ENCODE measurements around the gene AGXT.

AGXT gene
- 0 to 0.07 (median 0) reads per million in 9 experiments for total RNA-seq

DNA sequence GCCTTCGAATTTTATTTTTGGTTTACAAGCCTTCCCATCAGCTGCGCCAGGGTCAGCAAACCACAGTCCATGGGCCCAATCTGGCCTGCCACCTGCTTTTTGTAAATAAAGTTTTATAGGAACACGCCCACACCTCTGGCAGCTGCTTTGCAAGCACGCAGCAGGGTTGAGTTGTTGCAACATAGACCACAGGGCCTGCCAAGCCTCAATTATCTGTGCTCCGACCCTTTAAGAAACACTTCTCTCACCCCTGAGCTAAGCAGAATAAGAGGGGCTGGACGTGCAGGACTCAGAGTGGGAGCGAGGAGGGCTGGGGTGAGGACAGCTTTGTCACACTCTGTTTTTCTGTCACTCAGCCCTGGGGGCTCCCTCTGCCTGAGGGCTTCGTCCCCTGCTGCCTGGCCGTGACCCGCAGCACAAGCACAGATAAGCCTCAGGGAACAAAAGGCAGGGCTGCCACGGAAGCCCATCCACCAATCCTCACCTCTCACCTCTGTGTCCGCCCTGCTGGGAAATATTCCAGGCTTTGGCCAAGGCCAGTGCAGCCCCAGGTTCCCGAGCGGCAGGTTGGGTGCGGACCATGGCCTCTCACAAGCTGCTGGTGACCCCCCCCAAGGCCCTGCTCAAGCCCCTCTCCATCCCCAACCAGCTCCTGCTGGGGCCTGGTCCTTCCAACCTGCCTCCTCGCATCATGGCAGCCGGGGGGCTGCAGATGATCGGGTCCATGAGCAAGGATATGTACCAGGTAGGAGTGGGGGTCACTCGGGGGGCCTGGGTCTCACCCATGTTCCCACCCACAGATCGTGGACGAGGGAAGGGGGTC is at the start of gene AGXT:
TSS of gene AGXT (plus strand) at position 539 of the 823 bp plus-strand sequence. CDS start at position 581, 42 bp downstream.
- Mint-ChIP-seq H3K36me3 (ENCODE audit: insufficient read depth) (no peaks in the 10 kb centered on the region), H3K27me3 (peaks cover 14 to 72% of the 10 kb centered on the region in 2 donors), H3K27ac (no peak within 1 kb of the TSS), H3K4me1 (ENCODE audit: low read depth in 2 of 2) (no peaks in the 10 kb centered on the region), H3K4me3 (no peak within 1 kb of the TSS), H3K9me3 (no peaks in the 10 kb centered on the region)
- ATAC-seq (replicated peaks) (no peak), DNase-seq (no peak)

DNA sequence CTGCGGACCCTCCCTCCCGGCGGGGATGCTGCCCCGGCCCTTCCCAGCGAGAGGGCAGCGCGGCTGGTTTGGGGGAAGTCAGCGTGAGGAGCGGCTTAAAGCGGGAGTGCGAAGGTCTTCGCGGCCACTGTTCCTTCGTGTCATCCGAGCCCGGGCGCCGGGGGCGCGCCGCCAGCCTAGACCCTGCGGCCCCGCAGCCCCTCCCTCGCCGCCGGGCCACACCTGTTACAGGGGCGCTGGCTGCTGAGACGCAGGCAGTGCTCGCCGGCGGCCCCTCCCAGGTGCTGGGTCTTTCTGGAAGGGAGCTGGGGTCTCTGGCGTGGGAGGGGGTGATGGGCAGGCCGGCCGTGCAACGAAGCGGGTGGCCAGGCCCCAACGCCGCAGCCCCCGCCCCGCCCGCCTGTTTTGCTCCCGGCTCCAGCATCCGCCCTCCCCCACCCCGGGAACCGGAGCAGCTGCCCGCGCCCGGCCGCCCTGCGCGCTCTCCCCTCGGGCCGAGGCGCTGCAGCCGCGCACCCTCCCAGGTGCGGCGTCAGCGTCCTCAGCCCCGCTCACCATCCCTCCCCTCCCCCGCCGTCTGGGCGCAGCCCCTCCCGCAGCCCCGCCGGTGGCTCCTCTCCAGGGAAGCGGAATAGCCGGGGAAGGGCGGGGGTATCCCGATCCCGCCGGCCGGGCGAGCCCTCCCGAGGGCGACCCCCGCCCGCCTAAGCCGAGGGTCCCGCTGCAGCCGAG is 49.3 kb upstream of the AGXT start:
- Mint-ChIP-seq H3K4me1 (ENCODE audit: low read depth in 2 of 2) (peaks cover 0 to 9% of the 10 kb centered on the region in 2 donors), H3K4me3 (no peak overlapping the region), H3K27me3 (peaks cover 54 to 68% of the 10 kb centered on the region in 2 donors), H3K9me3 (peaks cover 0 to 1% of the 10 kb centered on the region in 2 donors), H3K27ac (no peak overlapping the region), H3K36me3 (ENCODE audit: insufficient read depth) (no peaks in the 10 kb centered on the region)
- ATAC-seq (replicated peaks) (no peak), DNase-seq (no peak)

DNA sequence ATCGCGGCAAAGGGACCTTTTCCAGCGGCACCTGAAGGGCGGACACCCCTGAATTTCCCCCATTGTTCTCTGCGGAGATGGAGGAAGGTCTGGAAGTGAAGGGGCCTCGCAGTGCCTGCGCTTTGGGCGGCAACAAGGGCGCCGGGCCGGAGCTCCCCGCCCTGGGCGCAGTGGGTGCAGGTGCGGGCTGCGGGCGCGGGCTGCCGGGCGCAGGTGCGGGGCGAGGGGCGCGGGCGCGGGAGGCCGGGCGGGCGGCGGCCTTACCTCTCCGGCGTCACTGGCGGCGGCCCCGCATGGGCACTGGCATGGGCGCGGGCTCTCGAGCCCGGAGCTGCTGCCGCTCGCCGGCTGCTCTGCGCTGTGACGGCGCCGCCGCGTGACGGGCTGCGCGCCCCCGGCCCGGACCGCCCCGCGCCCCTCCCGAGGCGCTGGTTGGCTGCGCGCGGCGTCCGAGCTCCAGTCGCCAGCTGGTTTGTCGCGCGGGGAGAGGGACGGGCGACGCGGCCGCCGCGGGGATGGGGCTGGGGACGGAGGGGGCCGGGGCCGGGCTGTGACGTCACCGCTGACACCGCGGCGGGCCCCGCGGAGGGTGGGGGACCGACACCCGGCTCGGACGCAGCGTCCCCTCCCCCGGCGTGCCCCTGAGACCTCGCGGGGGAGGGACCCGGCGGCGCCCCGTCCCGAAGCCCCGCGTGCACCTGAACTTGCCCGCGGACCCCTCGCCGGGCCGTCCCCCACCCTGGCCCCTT is 48.6 kb upstream of the AGXT start, which contains the start of gene KIF1A:
TSS of gene KIF1A (minus strand) at position 362 of the 749 bp plus-strand sequence. CDS start 22,467 bp downstream, outside the sequence.
- ATAC-seq (replicated peaks) (peak; percentile 32), DNase-seq (no peak)
- Mint-ChIP-seq H3K27me3 (peaks cover 61 to 71% of the 10 kb centered on the region in 2 donors), H3K36me3 (ENCODE audit: insufficient read depth) (no peaks in the 10 kb centered on the region), H3K4me1 (ENCODE audit: low read depth in 2 of 2) (peaks cover 0 to 9% of the 10 kb centered on the region in 2 donors), H3K4me3 (peak within 1 kb of the TSS; percentile 63 to 67), H3K27ac (no peak within 1 kb of the TSS), H3K9me3 (no peaks in the 10 kb centered on the region)

DNA sequence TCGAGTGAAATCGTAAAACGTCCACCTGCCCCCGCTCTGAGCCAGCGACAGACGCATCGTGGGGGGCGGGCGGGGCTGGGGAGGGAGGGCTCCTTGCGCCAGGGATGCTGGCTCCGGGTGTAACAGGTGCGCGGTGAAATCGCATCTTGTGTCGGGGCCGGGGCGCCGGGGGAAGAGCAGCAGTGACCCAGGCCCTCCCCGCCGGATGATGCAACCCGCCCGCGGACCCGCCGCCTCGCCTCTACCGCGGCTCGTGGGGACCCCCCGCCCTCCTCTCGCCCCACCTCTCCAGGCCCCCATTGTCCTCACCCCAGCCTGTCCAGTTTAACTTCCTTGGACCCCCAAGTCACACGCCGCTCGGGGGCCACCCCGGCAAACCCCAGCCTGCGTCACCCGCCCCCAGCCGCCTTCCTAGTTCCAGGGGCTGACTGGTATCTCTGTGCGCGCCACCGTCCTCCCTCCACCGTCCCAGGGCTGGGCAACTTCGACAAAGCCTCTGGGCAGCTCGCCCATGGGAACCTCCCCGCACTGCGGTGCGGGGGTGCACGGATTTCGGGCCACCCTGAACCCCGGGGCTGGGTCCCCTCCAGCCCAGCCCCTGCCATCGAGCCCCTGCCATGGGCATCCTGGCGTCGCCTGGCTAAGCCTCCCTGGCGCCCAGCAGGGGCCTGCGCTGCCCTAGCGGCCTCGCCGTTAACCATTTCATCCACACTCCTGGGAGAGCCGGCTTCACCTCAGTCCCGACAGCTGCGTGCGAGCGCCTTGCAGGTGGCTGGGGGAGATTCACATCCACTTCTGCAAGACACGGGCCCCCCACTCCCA is 47.8 kb upstream of the AGXT start:
- Mint-ChIP-seq H3K27ac (no peak overlapping the region), H3K4me3 (peak overlapping the region; percentile 63 to 67), H3K27me3 (peaks cover 63 to 71% of the 10 kb centered on the region in 2 donors), H3K4me1 (ENCODE audit: low read depth in 2 of 2) (peaks cover 0 to 9% of the 10 kb centered on the region in 2 donors), H3K36me3 (ENCODE audit: insufficient read depth) (no peaks in the 10 kb centered on the region), H3K9me3 (no peaks in the 10 kb centered on the region)
- ATAC-seq (replicated peaks) (peak; percentile 51), DNase-seq (no peak)

DNA sequence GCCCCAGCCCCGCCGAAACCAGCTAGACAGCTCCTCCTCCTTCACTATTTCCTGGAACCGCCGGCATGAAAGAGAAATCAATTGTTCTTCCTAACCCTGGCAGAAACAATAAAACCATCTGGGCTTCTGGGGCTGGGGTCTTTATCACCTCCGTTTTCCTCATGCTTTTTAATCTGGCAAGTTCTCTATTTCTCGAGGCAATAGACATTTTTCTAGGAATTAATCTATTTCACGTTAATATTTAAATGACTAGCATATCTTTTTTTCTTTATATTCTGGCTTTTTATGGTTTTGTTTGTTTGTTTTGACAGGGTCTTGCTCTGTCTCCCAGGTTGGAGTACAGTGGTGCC is 47.2 kb upstream of the AGXT start:
- Mint-ChIP-seq H3K27ac (no peak overlapping the region), H3K4me1 (ENCODE audit: low read depth in 2 of 2) (peaks cover 0 to 9% of the 10 kb centered on the region in 2 donors), H3K36me3 (ENCODE audit: insufficient read depth) (no peaks in the 10 kb centered on the region), H3K9me3 (no peaks in the 10 kb centered on the region), H3K4me3 (peak overlapping the region; percentile 63 to 67), H3K27me3 (peaks cover 63 to 71% of the 10 kb centered on the region in 2 donors)
- ATAC-seq (replicated peaks): no peak
- DNase-seq: no peak

DNA sequence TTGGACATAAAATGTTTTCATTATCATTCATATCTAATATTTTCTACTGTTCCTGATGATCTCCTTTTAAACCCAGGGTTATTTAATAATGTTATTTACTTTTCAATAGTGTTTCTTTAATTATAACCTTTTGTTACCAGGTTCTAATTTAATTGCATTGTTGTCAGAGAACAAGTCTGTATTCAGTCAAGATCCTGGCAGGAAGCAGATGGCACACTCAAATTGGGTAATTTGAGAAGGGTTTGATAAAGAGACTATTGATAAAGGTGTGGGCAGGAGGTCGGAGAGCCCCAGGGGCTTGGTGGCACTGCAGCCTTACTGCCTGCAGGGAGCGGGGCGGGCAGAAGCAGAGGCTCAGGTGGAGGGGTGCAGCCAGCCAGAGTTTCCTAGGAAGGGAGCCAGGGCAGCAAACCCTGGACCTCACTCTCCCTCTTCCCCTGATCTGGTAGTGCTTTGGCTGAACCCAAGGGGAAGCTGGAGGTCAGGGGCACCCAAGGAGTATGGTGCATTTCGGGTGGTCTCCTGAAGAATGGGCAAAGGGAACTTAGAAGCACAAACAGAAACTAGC is 46.3 kb upstream of the AGXT start:
- no peak overlapping the region for H3K27ac Mint-ChIP-seq
- H3K4me3 Mint-ChIP-seq: no peak overlapping the region
- no peaks in the 10 kb centered on the region for H3K36me3 Mint-ChIP-seq (ENCODE audit: insufficient read depth)
- H3K4me1 Mint-ChIP-seq (ENCODE audit: low read depth in 2 of 2): peaks cover 0 to 9% of the 10 kb centered on the region in 2 donors
- H3K27me3 Mint-ChIP-seq: peaks cover 70 to 79% of the 10 kb centered on the region in 2 donors
- ATAC-seq (replicated peaks) (no peak), DNase-seq (no peak)
- H3K9me3 Mint-ChIP-seq: no peaks in the 10 kb centered on the region

DNA sequence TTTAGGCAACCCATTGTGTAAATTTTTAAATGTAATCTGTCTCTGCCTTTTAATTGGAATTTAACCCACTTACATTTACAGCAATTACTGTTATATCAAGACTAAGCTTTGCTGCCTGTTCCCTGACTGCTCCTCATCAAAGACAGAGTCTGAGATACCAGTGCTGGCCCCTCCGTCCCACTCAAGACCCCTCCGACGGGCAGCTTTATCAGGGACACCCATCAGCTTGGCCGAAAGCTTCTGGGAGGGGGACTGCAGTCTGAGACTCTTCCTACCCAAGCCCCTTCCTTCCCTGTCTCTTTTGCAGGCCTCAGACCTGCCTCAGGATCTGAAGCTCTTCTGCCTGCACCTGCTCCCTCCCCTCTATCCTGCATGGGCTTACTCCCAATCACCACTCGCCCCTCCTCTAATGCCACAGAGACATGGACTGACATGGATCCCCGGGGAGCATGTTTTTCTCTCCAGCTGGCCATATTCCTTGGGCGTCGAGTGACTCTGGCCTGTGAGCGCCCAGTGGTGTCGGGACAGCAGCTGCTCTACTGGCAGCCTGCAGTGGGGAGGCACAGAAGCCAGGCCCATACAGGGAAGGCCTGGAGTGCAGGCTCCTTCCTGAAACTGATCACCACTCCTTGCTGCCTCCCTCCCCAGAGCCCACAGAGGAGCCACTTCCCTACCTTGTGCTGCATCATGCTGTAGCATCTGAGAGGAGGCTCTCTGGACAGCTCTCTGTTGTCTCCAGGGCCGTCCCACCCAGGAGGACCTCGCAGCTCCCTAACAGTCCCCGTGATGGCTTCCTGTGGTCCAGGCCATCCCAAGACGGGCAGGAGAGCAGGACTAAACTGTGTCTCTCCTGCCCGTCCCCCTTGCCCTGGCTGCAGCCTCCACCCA is 44.9 kb upstream of the AGXT start:
- Mint-ChIP-seq H3K27me3 (peaks cover 72 to 81% of the 10 kb centered on the region in 2 donors), H3K27ac (no peak overlapping the region)

DNA sequence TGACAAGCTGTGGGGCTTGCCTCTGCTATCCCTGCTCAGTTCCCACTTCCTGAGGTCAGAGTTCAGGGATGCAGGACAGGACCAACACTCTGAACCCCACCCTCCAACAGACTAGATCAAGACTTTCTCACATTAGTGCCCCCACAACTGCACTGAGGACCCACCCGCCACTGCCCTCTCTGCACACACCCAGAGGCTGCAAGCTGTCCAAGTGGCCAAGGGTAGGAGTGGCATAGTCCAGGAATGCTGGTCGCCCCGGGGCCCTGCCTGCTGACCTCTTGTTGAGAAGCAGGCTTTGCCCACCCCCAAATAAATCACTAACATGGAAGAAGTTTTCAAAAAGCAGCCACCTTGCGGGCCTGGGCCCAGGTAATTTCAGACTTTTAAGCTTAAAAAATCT is 43.1 kb upstream of the AGXT start:
- H3K9me3 Mint-ChIP-seq: no peaks in the 10 kb centered on the region
- no peak overlapping the region for H3K27ac Mint-ChIP-seq
- H3K4me1 Mint-ChIP-seq (ENCODE audit: low read depth in 2 of 2): peaks cover 0 to 4% of the 10 kb centered on the region in 2 donors
- ATAC-seq (replicated peaks) (no peak), DNase-seq (no peak)
- peaks cover 81 to 88% of the 10 kb centered on the region in 2 donors for H3K27me3 Mint-ChIP-seq
- H3K36me3 Mint-ChIP-seq (ENCODE audit: insufficient read depth): peaks cover 4% of the 10 kb centered on the region
- no peak overlapping the region for H3K4me3 Mint-ChIP-seq

More for the DNA sequence above, 44.9 kb upstream of the AGXT start:
- peaks cover 0 to 4% of the 10 kb centered on the region in 2 donors for H3K4me1 Mint-ChIP-seq (ENCODE audit: low read depth in 2 of 2)
- no peak overlapping the region for H3K4me3 Mint-ChIP-seq
- DNase-seq (no peak), ATAC-seq (replicated peaks) (no peak)
- H3K36me3 Mint-ChIP-seq (ENCODE audit: insufficient read depth): no peaks in the 10 kb centered on the region
- H3K9me3 Mint-ChIP-seq: no peaks in the 10 kb centered on the region

DNA sequence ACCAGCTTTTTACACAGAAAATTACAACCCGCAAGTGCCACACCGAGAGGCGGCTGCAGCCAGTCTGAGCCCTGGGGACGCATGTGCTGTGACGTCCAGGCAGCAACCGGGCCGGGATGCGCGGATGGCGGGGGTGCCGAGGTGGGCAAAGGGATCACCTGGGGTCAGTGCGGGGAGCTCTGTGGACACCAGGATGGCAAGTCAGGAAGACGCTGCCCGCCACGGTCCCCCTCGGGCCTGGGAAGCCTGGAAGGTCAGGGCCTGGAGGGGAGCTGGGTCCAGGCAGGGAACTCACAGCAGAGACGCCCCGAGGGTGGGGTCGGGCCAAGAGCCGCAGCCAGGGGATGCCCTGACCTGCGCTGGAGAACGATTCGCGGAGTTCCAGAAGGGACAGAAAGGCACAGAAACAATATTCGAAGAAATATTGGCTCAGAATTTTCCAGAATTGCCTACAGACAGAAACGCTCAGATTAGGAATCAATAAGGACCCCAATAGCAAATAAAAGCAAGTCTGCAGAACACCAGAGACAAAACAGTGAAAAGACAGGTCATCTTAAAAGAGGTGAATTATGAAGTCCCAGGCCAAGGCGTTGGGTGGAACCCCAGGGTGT is 36.9 kb upstream of the AGXT start:
- ATAC-seq (replicated peaks) (no peak), DNase-seq (no peak)
- peaks cover 24 to 39% of the 10 kb centered on the region in 2 donors for H3K27me3 Mint-ChIP-seq
- H3K4me1 Mint-ChIP-seq (ENCODE audit: low read depth in 2 of 2): peaks cover 0 to 7% of the 10 kb centered on the region in 2 donors
- H3K4me3 Mint-ChIP-seq: peak overlapping the region; percentile 29 to 62
- no peaks in the 10 kb centered on the region for H3K9me3 Mint-ChIP-seq
- no peak overlapping the region for H3K27ac Mint-ChIP-seq
- H3K36me3 Mint-ChIP-seq (ENCODE audit: insufficient read depth): peaks cover 14% of the 10 kb centered on the region

DNA sequence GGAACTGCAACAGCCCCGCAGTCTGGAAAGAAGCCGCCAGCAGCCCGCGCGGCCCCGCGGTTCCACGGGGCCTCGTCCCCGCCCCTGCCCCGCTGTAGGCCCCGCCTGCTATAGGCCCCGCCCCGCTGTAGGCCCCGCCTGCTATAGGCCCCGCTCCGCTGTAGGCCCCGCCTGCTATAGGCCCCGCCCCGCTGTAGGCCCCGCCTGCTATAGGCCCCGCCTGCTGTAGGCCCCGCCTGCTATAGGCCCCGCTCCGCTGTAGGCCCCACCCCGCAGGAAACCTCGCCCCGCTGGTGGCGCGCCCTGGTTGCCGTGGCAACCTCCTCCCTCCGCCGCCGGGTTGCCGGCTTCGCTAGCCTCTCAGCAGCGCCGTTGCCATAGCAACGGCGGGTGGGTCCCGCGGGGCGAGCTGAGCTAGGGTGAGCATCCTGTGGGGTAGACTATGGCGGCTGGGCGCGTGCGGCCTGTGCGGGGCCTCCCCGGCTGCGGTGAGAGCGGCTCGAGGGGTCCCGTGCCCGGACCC is 36.4 kb upstream of the AGXT start:
- H3K4me3 Mint-ChIP-seq: peak overlapping the region in 1 of 2 donors; percentile 62
- peaks cover 14% of the 10 kb centered on the region for H3K36me3 Mint-ChIP-seq (ENCODE audit: insufficient read depth)
- H3K9me3 Mint-ChIP-seq: no peaks in the 10 kb centered on the region
- DNase-seq: peak; percentile 99 to 100 (median 99)
- peak overlapping the region; percentile 87 to 95 for H3K27ac Mint-ChIP-seq
- H3K27me3 Mint-ChIP-seq: peaks cover 21 to 33% of the 10 kb centered on the region in 2 donors
- peak; percentile 90 for ATAC-seq (replicated peaks)
- peaks cover 0 to 7% of the 10 kb centered on the region in 2 donors for H3K4me1 Mint-ChIP-seq (ENCODE audit: low read depth in 2 of 2)

DNA sequence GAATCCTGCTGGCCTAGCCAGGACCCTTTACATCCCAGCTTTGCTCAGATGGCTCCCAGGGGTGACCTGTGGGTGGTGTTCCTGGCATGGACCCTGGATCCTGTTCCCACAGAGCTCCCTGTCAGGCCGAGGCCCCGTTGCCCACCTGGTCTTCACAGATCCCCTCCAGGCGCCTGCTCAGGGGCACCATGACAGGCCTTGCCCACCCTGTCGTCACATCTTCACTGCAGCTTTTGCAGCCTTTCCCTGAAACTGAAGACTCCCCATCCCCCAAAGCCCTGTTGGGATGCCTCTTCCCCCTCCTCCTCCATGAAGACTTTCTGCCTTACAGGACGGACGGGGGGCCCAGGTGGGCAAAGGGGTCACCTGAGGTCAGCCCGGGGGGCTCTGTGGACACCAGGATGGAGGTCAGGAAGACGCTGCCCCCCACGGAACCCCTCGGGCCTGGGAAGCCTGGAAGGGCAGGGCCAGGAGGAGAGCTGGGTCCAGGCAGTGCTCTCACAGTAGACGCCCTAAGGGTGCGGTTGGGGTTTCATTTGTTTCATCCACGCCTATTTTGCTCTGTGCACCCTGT is 35.6 kb upstream of the AGXT start:
- Mint-ChIP-seq H3K4me1 (ENCODE audit: low read depth in 2 of 2) (peaks cover 0 to 7% of the 10 kb centered on the region in 2 donors), H3K4me3 (no peak overlapping the region), H3K27ac (peak overlapping the region; percentile 87 to 95), H3K36me3 (ENCODE audit: insufficient read depth) (peaks cover 14% of the 10 kb centered on the region), H3K27me3 (peaks cover 16 to 30% of the 10 kb centered on the region in 2 donors), H3K9me3 (no peaks in the 10 kb centered on the region)
- DNase-seq: no peak
- no peak for ATAC-seq (replicated peaks)

All from effector memory CD8-positive, alpha-beta T cell (primary cell).